C4-2B (cell line): ENCODE measurements around the gene MRPL20.

Source experiments
- H3K27ac ChIP-seq: fragments of 450-650 bp; 2 replicates; pipeline ENCODE4 v1.5.1; 2017
- ZFX ChIP-seq: fragments of 450-650 bp; IDR thresholded peaks from 2 replicates; pipeline ENCODE4 v1.6.1; 2017
- TF ChIP-seq, protein P1 (sequence below): fragments of 450-650 bp; conservative IDR thresholded peaks from 2 replicates; pipeline ENCODE4 v1.5.1; 2017; ENCODE audit warnings: mild to moderate bottlenecking

The MRPL20 gene

DNA sequence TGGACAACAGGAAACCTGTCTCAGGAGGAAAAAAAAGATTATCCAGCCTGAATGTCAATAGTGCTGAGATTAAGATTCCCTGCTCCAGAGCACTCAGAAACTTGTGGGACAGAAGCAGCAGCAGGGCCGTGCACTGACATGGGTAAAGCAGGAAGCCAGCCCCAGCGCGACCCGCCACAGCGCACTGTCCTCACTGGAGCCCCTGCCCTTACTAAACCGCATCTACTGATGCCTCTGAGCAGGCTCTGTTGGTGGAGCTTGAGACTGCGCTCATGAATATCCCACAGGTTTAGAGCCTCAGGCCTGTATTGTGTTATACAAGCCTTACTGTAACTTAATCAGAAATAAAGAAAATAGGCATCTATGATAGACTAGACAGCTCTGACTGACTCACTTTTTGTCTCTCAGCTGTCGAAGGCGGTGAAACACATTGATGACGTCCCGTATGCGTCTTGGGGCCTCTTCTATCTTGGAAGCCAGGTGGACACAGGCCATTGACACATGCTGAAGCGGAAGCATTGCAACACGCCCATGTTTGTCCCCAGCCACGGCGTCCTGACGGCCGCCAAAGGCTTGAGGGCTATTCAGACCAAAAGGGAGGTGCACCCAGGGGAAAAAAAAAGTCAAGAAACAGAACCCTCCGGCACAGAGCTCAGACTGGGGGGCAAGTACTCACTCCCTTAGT lies 9.1 kb downstream of the MRPL20 start:
- peak overlapping the region; percentile 91 for H3K27ac ChIP-seq
- TF ChIP-seq ZFX = no peak
- TF ChIP-seq, protein P1, sequence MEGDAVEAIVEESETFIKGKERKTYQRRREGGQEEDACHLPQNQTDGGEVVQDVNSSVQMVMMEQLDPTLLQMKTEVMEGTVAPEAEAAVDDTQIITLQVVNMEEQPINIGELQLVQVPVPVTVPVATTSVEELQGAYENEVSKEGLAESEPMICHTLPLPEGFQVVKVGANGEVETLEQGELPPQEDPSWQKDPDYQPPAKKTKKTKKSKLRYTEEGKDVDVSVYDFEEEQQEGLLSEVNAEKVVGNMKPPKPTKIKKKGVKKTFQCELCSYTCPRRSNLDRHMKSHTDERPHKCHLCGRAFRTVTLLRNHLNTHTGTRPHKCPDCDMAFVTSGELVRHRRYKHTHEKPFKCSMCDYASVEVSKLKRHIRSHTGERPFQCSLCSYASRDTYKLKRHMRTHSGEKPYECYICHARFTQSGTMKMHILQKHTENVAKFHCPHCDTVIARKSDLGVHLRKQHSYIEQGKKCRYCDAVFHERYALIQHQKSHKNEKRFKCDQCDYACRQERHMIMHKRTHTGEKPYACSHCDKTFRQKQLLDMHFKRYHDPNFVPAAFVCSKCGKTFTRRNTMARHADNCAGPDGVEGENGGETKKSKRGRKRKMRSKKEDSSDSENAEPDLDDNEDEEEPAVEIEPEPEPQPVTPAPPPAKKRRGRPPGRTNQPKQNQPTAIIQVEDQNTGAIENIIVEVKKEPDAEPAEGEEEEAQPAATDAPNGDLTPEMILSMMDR = no peak

- TF ChIP-seq, protein P1 = no peak
- TF ChIP-seq ZFX = no peak
- H3K27ac ChIP-seq = no peak overlapping the region
Measured at GRCh38 chr1:1395166-1395565, 11.9 kb downstream of the MRPL20 start.

- no peak for TF ChIP-seq ZFX
- TF ChIP-seq, protein P1 = no peak
- no peak overlapping the region for H3K27ac ChIP-seq
Measured at GRCh38 chr1:1394116-1394515, 13.0 kb downstream of the MRPL20 start.

- H3K27ac ChIP-seq = no peak overlapping the region
- TF ChIP-seq, protein P1 = no peak
- TF ChIP-seq ZFX = no peak
Measured at GRCh38 chr1:1393428-1393827, 13.7 kb downstream of the MRPL20 start.

DNA sequence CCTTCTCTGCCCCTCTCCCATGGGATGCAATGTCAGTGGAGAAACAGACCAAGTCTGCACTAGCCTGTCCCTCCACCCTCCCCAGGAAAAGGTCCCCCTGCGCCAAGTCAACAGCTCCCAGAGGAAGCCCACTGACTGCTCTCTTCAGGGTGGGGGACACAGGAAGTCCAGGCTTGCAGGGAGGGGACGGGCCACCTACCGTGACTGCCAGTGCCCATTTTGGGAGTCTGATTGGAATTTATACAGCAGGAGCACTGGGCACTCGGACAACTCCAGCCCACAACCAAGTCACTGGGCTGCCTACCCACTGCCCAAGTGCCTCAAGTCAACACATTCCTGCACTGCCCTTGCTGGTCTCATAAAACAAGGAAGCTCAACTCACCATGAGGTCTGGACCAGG lies 14.1 kb downstream of the MRPL20 start:
- H3K27ac ChIP-seq = no peak overlapping the region
- TF ChIP-seq ZFX = no peak
- TF ChIP-seq, protein P1 = no peak

DNA sequence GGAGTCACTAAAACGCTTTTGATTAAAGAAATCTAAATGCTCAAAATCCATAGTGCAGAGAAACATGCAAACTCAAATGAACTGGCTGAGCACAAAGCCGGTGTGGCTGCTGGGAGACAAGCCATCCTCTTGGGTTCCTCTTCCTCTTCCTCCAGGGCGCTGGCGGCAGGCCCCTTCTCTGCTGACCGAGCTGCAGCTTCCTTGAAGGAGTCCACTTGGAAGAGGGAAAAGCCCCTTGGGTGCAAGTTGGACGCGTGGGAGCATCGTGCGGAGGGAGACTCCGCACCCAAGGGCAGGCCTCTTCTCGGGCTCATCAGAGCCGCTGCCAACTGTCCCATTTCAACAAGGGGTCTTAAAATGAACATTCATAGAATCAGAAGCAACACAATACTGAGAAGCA lies 15.9 kb downstream of the MRPL20 start:
- H3K27ac ChIP-seq = no peak overlapping the region
- TF ChIP-seq ZFX = no peak
- TF ChIP-seq, protein P1 = no peak

DNA sequence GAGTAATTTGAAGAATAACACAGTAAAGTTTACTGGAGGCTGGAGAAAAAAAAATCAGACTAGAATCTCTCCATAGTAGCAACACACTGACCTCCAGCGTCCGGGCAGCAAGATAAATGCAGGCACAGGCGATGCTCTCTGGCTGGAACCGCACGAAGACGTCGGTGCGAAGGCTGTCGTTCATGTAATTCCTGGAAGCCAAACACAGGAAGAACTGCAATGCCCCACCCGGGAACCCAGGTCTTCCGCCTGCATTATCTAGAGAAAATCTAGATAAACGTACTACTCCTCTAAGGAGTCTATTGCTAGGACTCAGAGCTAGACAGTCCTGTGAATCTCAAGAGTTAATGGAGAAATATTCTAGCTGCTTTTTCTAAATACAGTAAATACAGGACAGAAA lies 16.4 kb downstream of the MRPL20 start:
- no peak overlapping the region for H3K27ac ChIP-seq
- TF ChIP-seq, protein P1 = no peak
